ENCODE data around the gene CACNA1C. TPM values are rescaled to one million over a fixed set of nuclear protein-coding genes. Genes with fewer than 3 reads are reported as not detected.
A peak's percentile ranks its signal among the peaks of the same experiment; 100 is the strongest.

Gene CACNA1C
- polyA plus RNA-seq, 4 donors = 0.67 to 2.5 (median 2.0) TPM

GRCh38 chr12:2288001-2288400 is 235.2 kb downstream of the CACNA1C start:
- Histone ChIP-seq H3K36me3 (ENCODE audit: control insufficient read depth in 3 of 3, insufficient read depth in 2 of 3, low read depth in 1 of 3, low read length in 3 of 3) (no peaks in the 10 kb centered on the region), H3K27me3 (ENCODE audit: control insufficient read depth in 3 of 3, insufficient read depth in 3 of 3, low read length in 3 of 3) (peaks cover 0 to 3% (median 0%) of the 10 kb centered on the region in 3 donors), H3K27ac (ENCODE audit: low read depth in 1 of 3, low read length in 2 of 3) (no peak overlapping the region), H3K4me3 (ENCODE audit: low read depth in 1 of 3, low read length in 3 of 3) (no peak overlapping the region), H3K9me3 (ENCODE audit: control insufficient read depth in 2 of 2, insufficient read depth in 1 of 2, low read depth in 1 of 2, low read length in 1 of 2) (no peaks in the 10 kb centered on the region), H3K4me1 (ENCODE audit: control insufficient read depth in 3 of 3, insufficient read depth in 2 of 3, low read depth in 1 of 3, low read length in 2 of 3) (peaks cover 0 to 4% (median 0%) of the 10 kb centered on the region in 3 donors)
- FAIRE-seq (no peak), DNase-seq (peak in 1 of 2 donors; percentile 15)
- WGBS, 3 donors = 44 to 54% (median 53%) methylated on average over 2 of the region's 2 CpGs

GRCh38 chr12:2288471-2288870 is 235.7 kb downstream of the CACNA1C start:
- H3K4me1 ChIP-seq (ENCODE audit: control insufficient read depth in 3 of 3, insufficient read depth in 2 of 3, low read depth in 1 of 3, low read length in 2 of 3) = peaks cover 0 to 4% (median 0%) of the 10 kb centered on the region in 3 donors
- FAIRE-seq (no peak), DNase-seq (no peak)
- H3K27ac ChIP-seq (ENCODE audit: low read depth in 1 of 3, low read length in 2 of 3) = no peak overlapping the region
- peaks cover 0 to 3% (median 0%) of the 10 kb centered on the region in 3 donors for H3K27me3 ChIP-seq (ENCODE audit: control insufficient read depth in 3 of 3, insufficient read depth in 3 of 3, low read length in 3 of 3)
- no peaks in the 10 kb centered on the region for H3K9me3 ChIP-seq (ENCODE audit: control insufficient read depth in 2 of 2, insufficient read depth in 1 of 2, low read depth in 1 of 2, low read length in 1 of 2)
- no peaks in the 10 kb centered on the region for H3K36me3 ChIP-seq (ENCODE audit: control insufficient read depth in 3 of 3, insufficient read depth in 2 of 3, low read depth in 1 of 3, low read length in 3 of 3)
- no peak overlapping the region for H3K4me3 ChIP-seq (ENCODE audit: low read depth in 1 of 3, low read length in 3 of 3)
- WGBS, 3 donors = 73 to 86% (median 85%) methylated on average over 4 of the region's 4 CpGs

GRCh38 chr12:2288875-2289274 is 236.1 kb downstream of the CACNA1C start:
- 77 to 80% (median 80%) methylated on average over 5 of the region's 5 CpGs for whole genome bisulfite sequencing, 3 donors
- H3K27me3 ChIP-seq (ENCODE audit: control insufficient read depth in 3 of 3, insufficient read depth in 3 of 3, low read length in 3 of 3) = peaks cover 0 to 3% (median 0%) of the 10 kb centered on the region in 3 donors
- H3K4me3 ChIP-seq (ENCODE audit: low read depth in 1 of 3, low read length in 3 of 3) = no peak overlapping the region
- H3K36me3 ChIP-seq (ENCODE audit: control insufficient read depth in 3 of 3, insufficient read depth in 2 of 3, low read depth in 1 of 3, low read length in 3 of 3) = no peaks in the 10 kb centered on the region
- no peak for DNase-seq
- no peaks in the 10 kb centered on the region for H3K9me3 ChIP-seq (ENCODE audit: control insufficient read depth in 2 of 2, insufficient read depth in 1 of 2, low read depth in 1 of 2, low read length in 1 of 2)
- no peak overlapping the region for H3K27ac ChIP-seq (ENCODE audit: low read depth in 1 of 3, low read length in 2 of 3)
- peaks cover 0 to 4% (median 0%) of the 10 kb centered on the region in 3 donors for H3K4me1 ChIP-seq (ENCODE audit: control insufficient read depth in 3 of 3, insufficient read depth in 2 of 3, low read depth in 1 of 3, low read length in 2 of 3)
- no peak for FAIRE-seq

GRCh38 chr12:2289525-2289924 is 236.7 kb downstream of the CACNA1C start:
- Histone ChIP-seq H3K4me1 (ENCODE audit: control insufficient read depth in 3 of 3, insufficient read depth in 2 of 3, low read depth in 1 of 3, low read length in 2 of 3) (peaks cover 0 to 2% (median 0%) of the 10 kb centered on the region in 3 donors), H3K27ac (ENCODE audit: low read depth in 1 of 3, low read length in 2 of 3) (no peak overlapping the region), H3K27me3 (ENCODE audit: control insufficient read depth in 3 of 3, insufficient read depth in 3 of 3, low read length in 3 of 3) (peaks cover 0 to 3% (median 0%) of the 10 kb centered on the region in 3 donors), H3K4me3 (ENCODE audit: low read depth in 1 of 3, low read length in 3 of 3) (no peak overlapping the region), H3K9me3 (ENCODE audit: control insufficient read depth in 2 of 2, insufficient read depth in 1 of 2, low read depth in 1 of 2, low read length in 1 of 2) (no peaks in the 10 kb centered on the region), H3K36me3 (ENCODE audit: control insufficient read depth in 3 of 3, insufficient read depth in 2 of 3, low read depth in 1 of 3, low read length in 3 of 3) (no peaks in the 10 kb centered on the region)
- DNase-seq (no peak), FAIRE-seq (no peak)
- 82 to 94% (median 90%) methylated on average over 10 of the region's 10 CpGs for WGBS, 3 donors

- Histone ChIP-seq H3K27me3 (ENCODE audit: control insufficient read depth in 3 of 3, insufficient read depth in 3 of 3, low read length in 3 of 3) (peaks cover 0 to 3% (median 0%) of the 10 kb centered on the region in 3 donors), H3K4me1 (ENCODE audit: control insufficient read depth in 3 of 3, insufficient read depth in 2 of 3, low read depth in 1 of 3, low read length in 2 of 3) (no peaks in the 10 kb centered on the region), H3K4me3 (ENCODE audit: low read depth in 1 of 3, low read length in 3 of 3) (no peak overlapping the region), H3K36me3 (ENCODE audit: control insufficient read depth in 3 of 3, insufficient read depth in 2 of 3, low read depth in 1 of 3, low read length in 3 of 3) (no peaks in the 10 kb centered on the region), H3K9me3 (ENCODE audit: control insufficient read depth in 2 of 2, insufficient read depth in 1 of 2, low read depth in 1 of 2, low read length in 1 of 2) (no peaks in the 10 kb centered on the region), H3K27ac (ENCODE audit: low read depth in 1 of 3, low read length in 2 of 3) (no peak overlapping the region)
- FAIRE-seq = no peak
- WGBS, 3 donors = 42 to 93% (median 69%) methylated on average over 4 of the region's 4 CpGs
- DNase-seq = no peak
Measured at GRCh38 chr12:2290091-2290490, 237.3 kb downstream of the CACNA1C start.

GRCh38 chr12:2290516-2291065 is 237.8 kb downstream of the CACNA1C start:
- Histone ChIP-seq H3K4me1 (ENCODE audit: control insufficient read depth in 3 of 3, insufficient read depth in 2 of 3, low read depth in 1 of 3, low read length in 2 of 3) (no peaks in the 10 kb centered on the region), H3K36me3 (ENCODE audit: control insufficient read depth in 3 of 3, insufficient read depth in 2 of 3, low read depth in 1 of 3, low read length in 3 of 3) (no peaks in the 10 kb centered on the region), H3K27ac (ENCODE audit: low read depth in 1 of 3, low read length in 2 of 3) (no peak overlapping the region), H3K27me3 (ENCODE audit: control insufficient read depth in 3 of 3, insufficient read depth in 3 of 3, low read length in 3 of 3) (peaks cover 0 to 3% (median 0%) of the 10 kb centered on the region in 3 donors), H3K4me3 (ENCODE audit: low read depth in 1 of 3, low read length in 3 of 3) (no peak overlapping the region), H3K9me3 (ENCODE audit: control insufficient read depth in 2 of 2, insufficient read depth in 1 of 2, low read depth in 1 of 2, low read length in 1 of 2) (no peaks in the 10 kb centered on the region)
- DNase-seq (no peak), FAIRE-seq (no peak)
- WGBS, 3 donors = 72 to 89% (median 78%) methylated on average over 6 of the region's 6 CpGs

- H3K27me3 ChIP-seq (ENCODE audit: control insufficient read depth in 3 of 3, insufficient read depth in 3 of 3, low read length in 3 of 3) = peaks cover 0 to 3% (median 0%) of the 10 kb centered on the region in 3 donors
- no peak overlapping the region for H3K4me3 ChIP-seq (ENCODE audit: low read depth in 1 of 3, low read length in 3 of 3)
- peak; percentile 59 to 61 for DNase-seq
- 64 to 74% (median 73%) methylated on average over 15 of the region's 15 CpGs for WGBS, 3 donors
- no peaks in the 10 kb centered on the region for H3K4me1 ChIP-seq (ENCODE audit: control insufficient read depth in 3 of 3, insufficient read depth in 2 of 3, low read depth in 1 of 3, low read length in 2 of 3)
- H3K9me3 ChIP-seq (ENCODE audit: control insufficient read depth in 2 of 2, insufficient read depth in 1 of 2, low read depth in 1 of 2, low read length in 1 of 2) = no peaks in the 10 kb centered on the region
- H3K36me3 ChIP-seq (ENCODE audit: control insufficient read depth in 3 of 3, insufficient read depth in 2 of 3, low read depth in 1 of 3, low read length in 3 of 3) = no peaks in the 10 kb centered on the region
- no peak overlapping the region for H3K27ac ChIP-seq (ENCODE audit: low read depth in 1 of 3, low read length in 2 of 3)
- no peak for FAIRE-seq
Measured at GRCh38 chr12:2291182-2291832, 238.5 kb downstream of the CACNA1C start.

GRCh38 chr12:2291947-2292346 is 239.2 kb downstream of the CACNA1C start:
- Histone ChIP-seq H3K36me3 (ENCODE audit: control insufficient read depth in 3 of 3, insufficient read depth in 2 of 3, low read depth in 1 of 3, low read length in 3 of 3) (no peaks in the 10 kb centered on the region), H3K4me1 (ENCODE audit: control insufficient read depth in 3 of 3, insufficient read depth in 2 of 3, low read depth in 1 of 3, low read length in 2 of 3) (no peaks in the 10 kb centered on the region), H3K9me3 (ENCODE audit: control insufficient read depth in 2 of 2, insufficient read depth in 1 of 2, low read depth in 1 of 2, low read length in 1 of 2) (no peaks in the 10 kb centered on the region), H3K27ac (ENCODE audit: low read depth in 1 of 3, low read length in 2 of 3) (no peak overlapping the region), H3K27me3 (ENCODE audit: control insufficient read depth in 3 of 3, insufficient read depth in 3 of 3, low read length in 3 of 3) (peaks cover 0 to 3% (median 0%) of the 10 kb centered on the region in 3 donors), H3K4me3 (ENCODE audit: low read depth in 1 of 3, low read length in 3 of 3) (no peak overlapping the region)
- FAIRE-seq = no peak
- 76 to 87% (median 82%) methylated on average over 3 of the region's 3 CpGs for WGBS, 3 donors
- DNase-seq = no peak
